Measurements from ENCODE around the gene PHGDH.

The PHGDH gene

GRCh38 chr1:119711804-119712341 is at the start of gene PHGDH:
Gene PHGDH, plus strand, starts transcription at chr1:119711934. Its CDS starts 89 bp downstream, at chr1:119712023.
- in situ Hi-C loops (cut with MboI; ENCODE audit: low sequenced_read_pairs) = no loop called here

DNA sequence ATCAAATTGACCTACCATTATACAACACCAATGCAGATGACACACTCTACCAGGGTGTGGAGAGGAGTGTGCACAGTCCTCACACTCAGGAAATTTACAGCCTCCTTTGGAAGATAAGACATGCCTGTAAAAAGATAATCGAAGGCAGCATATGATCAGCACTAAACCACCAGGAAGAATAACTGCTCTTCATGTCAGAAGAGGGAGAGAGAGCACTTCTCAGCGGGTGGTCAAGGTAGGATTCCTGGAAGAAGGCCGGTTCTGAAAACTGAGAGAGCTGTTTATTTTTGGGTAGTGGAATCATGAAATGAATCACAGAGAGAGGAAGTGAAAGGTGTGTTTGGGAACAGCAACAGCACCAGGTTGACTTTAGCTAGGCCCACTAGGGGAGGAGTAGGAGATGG is 49.7 kb upstream of the PHGDH start:
- in situ Hi-C loops (cut with MboI; ENCODE audit: low sequenced_read_pairs) = no loop called here

DNA sequence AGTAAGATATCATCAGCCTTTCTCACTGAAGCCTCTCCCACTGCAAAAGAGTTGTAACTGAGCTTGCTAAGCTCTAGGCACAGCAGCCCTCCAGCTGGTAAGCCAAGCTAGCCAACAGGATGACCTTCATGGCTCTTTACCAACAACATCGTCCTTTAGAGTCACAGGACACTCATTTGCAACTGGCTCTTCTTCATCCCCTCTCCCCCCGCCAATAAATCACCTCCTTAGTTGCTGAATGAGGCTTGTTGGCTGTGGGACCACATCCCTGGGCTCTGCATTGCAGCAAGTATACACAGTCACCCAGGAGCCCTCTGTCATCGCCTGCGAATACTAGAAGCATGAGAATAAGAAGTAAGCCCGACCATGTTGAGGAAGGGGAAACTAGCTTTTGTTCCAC is 47.7 kb upstream of the PHGDH start:
- in situ Hi-C loops (cut with MboI; ENCODE audit: low sequenced_read_pairs) = no loop called here

DNA sequence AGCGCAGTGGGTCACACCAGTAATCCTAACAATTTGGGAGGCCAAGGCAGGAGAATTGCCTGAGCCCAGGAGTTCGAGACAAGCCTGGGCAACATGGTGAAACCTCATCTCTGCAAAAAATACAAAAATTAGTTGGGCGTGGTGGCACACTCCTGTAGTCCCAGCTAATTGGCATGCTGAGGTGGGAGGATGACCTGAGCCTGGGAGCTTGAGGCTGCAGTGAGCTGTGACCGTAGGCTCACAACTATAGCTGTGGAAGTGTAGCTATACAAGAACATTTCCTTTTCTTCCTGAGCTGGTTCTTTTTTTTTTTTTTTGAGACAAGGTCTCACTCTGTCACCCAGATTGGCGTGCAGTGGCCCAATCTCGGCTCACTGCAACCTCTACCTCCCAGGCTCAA is 44.6 kb upstream of the PHGDH start:
- in situ Hi-C loops (cut with MboI; ENCODE audit: low sequenced_read_pairs) = no loop called here

- in situ Hi-C loops (cut with MboI; ENCODE audit: low sequenced_read_pairs) = loop anchor here (10.0 kb wide), 1 partner anchor 56 kb away; no protein-coding TSS in a partner anchor
Observed at GRCh38 chr1:119670898-119671297, 40.8 kb upstream of the PHGDH start.

GRCh38 chr1:119673171-119673940 is 38.4 kb upstream of the PHGDH start:
- in situ Hi-C loops (cut with MboI; ENCODE audit: low sequenced_read_pairs) = loop anchor here (10.0 kb wide), 1 partner anchor 59 kb away; no protein-coding TSS in a partner anchor

- in situ Hi-C loops (cut with MboI; ENCODE audit: low sequenced_read_pairs) = loop anchor here (10.0 kb wide), 1 partner anchor 59 kb away; no protein-coding TSS in a partner anchor
Observed at GRCh38 chr1:119674111-119674526, 37.6 kb upstream of the PHGDH start.

GRCh38 chr1:119674835-119675289 is 36.9 kb upstream of the PHGDH start:
- in situ Hi-C loops (cut with MboI; ENCODE audit: low sequenced_read_pairs) = loop anchor here (10.0 kb wide), 1 partner anchor 60 kb away; no protein-coding TSS in a partner anchor

DNA sequence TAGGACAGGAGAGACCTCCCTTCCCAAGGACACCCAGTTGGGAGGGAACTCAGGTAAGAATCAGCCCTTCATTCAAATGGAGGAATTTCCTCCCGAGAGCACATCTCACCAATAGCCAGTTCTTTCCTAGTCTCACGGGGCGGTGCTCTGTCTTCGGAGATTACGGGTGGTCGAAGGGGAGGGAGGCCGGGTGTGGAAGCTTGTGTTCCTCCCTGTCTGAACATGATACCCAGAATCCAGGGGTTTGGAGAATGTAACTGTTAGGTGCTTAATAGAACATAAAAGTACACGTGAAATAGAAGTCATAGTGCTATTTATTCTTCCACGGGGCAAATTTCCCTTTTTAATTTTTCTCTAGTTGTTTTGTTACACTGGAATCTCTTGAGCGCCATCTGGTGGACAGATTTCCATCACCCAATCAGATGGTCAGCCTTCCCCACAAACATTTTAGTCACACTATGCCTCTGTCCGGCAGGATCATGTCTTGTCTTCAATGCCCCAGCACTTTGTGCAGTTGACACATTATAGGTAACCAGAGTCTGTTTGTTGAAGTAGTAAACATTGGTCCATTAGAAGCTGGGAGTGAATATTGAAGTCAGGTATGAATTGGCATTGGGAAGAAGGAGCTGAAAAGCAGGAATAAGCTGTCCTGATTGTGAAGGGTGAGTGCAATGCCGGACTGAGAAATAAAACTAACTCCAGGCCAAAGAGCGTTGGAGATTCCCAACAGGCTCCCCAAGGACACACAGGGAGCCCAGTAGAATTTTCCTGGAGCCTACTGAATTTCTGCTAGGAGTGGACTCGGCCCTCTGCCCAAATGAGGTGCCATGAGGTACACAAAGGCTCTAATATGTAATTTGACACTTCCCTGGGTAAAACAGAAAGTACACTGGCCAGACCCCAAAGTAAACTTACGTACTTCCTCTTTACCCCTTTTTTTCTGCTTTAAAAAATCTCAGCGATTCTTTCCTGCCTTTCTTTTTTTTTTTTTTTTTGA is 36.1 kb upstream of the PHGDH start:
- in situ Hi-C loops (cut with MboI; ENCODE audit: low sequenced_read_pairs) = loop anchor here (10.0 kb wide), 1 partner anchor 61 kb away; no protein-coding TSS in a partner anchor

- in situ Hi-C loops (cut with MboI; ENCODE audit: low sequenced_read_pairs) = loop anchor here (10.0 kb wide), 1 partner anchor 62 kb away; no protein-coding TSS in a partner anchor
Observed at GRCh38 chr1:119676571-119677206, 35.0 kb upstream of the PHGDH start.

- in situ Hi-C loops (cut with MboI; ENCODE audit: low sequenced_read_pairs) = loop anchor here (10.0 kb wide), 1 partner anchor 64 kb away; no protein-coding TSS in a partner anchor
Observed at GRCh38 chr1:119679223-119679622, 32.5 kb upstream of the PHGDH start.

DNA sequence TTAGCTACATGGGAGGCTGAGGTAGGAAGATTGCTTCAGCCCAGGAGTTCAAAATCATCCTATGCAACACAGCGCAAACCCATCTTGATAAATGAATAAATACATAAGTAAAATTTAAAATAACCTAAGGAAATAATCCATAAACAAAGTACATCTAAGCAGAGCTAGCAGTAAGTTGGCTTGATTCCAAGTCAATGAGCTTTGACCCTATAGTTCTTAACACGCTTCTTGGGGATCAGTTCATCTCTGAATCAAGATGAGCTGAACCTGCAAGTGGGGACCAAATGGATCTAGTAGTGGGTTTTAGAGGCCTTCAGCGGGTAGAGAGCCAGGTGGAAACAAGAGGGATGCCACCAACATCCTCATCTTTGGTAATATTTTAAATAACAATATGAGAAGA is 31.5 kb upstream of the PHGDH start:
- in situ Hi-C loops (cut with MboI; ENCODE audit: low sequenced_read_pairs) = no loop called here

DNA sequence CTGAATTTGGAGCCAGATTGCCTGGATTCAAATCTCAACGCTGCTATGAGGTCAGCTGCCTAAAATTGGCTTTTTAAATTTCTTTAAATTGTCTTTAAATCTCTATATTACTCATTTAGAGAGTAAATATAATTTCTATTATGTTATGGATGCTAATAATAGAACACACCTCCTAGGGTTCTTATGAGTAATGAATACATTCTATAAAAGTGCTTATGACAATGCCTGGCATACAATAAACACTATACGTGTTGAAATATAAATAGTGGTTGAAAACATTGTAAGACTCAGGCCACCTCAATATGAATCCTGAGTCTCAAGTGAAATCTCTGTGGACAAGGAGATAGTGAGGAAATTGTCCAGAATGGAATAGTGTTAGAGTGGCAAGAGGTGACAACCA is 31.0 kb upstream of the PHGDH start:
- in situ Hi-C loops (cut with MboI; ENCODE audit: low sequenced_read_pairs) = no loop called here

DNA sequence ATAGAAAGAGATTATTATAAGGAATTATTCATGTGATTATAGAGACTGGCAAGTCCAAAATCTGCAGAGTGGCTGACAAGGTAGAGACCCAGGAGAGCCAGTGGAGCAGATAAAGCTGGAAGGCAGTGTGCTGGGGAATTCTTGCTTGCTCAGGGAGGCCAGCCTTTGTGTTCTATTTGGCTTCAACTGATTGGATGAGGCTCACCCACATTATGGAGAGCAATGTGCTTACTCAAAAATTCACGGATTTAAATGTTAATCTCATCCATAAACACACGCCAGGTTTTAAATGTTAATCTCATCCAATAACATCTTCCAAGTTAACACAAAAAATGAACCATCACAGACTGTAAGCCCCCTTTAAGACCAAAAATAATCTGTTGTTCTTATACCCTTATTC is 30.2 kb upstream of the PHGDH start:
- in situ Hi-C loops (cut with MboI; ENCODE audit: low sequenced_read_pairs) = no loop called here

GRCh38 chr1:119682141-119682540 is 29.6 kb upstream of the PHGDH start:
- in situ Hi-C loops (cut with MboI; ENCODE audit: low sequenced_read_pairs) = no loop called here

DNA sequence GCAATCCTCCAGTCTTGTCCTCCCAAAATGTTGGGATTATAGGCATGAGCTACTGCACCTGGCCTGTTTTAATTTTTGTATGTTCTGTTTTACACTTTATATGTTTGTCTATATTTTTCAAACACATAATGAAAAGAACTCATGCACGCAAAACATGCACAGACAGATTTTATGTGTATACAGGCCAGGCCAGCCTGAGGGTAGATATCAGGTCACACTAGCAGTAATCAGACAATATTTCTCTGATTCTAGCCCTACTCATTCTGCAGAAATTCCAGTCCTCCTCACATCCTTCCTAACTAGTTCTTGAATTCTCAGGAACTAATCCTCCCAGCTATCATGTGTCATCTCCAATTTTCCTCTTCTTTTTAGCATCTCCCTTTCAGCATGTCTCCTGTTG is 27.8 kb upstream of the PHGDH start:
- in situ Hi-C loops (cut with MboI; ENCODE audit: low sequenced_read_pairs) = no loop called here

- in situ Hi-C loops (cut with MboI; ENCODE audit: low sequenced_read_pairs) = no loop called here
Observed at GRCh38 chr1:119686661-119687060, 25.1 kb upstream of the PHGDH start.

DNA sequence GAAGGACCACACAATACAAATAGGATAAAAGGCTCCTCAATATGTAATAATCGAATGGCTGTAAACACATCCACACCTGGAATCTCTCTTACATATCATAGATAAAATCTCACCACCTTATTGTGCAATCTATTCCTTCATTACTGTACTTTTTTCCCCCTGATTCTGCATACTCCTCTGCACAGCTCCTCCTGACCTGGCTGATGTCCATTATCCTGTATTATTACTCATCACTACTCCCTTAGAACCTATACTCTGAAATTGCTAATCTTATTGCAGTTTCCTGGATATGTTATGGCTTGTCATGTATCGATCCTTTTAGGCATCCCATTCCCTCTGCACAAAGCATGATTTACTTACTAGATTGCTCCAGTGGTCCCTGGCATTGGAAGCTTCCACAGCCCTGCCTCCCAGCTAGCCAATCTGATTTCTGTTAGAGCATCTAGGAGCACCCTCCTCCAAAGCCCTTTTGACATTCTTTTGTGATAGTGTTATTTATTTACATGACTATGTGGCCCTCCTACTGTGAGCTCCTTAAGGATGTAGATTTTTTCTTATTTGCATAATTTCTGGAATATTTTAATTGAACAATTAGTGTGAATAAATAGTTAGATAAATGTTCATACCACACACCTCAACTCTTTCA is 24.2 kb upstream of the PHGDH start:
- in situ Hi-C loops (cut with MboI; ENCODE audit: low sequenced_read_pairs) = no loop called here

GRCh38 chr1:119688810-119689209 is 22.9 kb upstream of the PHGDH start:
- in situ Hi-C loops (cut with MboI; ENCODE audit: low sequenced_read_pairs) = no loop called here

DNA sequence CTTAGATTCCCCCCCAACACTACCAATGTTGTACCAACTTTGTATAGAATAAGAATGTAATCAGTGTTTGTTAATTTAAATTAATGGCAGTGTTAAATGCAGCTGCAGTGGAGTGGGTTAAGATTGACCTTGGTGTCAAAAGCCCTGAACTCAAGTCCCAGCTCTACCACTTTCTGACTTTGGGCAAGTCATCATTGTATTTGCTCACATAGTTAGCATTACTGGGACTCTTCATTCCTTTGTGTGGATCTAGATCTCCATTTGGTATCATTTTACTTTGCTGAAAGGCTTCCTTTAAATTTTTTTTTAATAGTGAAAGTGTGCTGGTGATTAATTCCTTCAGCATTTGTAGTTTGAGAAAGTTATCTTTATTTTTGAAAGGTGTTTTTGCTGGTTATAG is 22.2 kb upstream of the PHGDH start:
- in situ Hi-C loops (cut with MboI; ENCODE audit: low sequenced_read_pairs) = no loop called here

Data from HL-60/S4 (cell line).